HepG2 (cell line): Measurements from ENCODE around the gene NBEA. TPM values are rescaled to one million over a fixed set of nuclear protein-coding genes. Genes with fewer than 3 reads are reported as not detected.

Experiments used
- ATAC-seq: fragments of 200-7000 bp; cut with Tn5 transposase; 3 replicates; pipeline ENCODE4 v1.9.1; 2020; ENCODE audit warnings: mild to moderate bottlenecking, moderate library complexity
- BruUV-seq: library from RNA; stranded (reverse); fragments of 400-500 nt; replicated peaks from 2 replicates; lab custom pipeline; 2021; lab: Mats Ljungman, UMichigan
- CTCF ChIA-PET: fragments of 300-600 bp; formaldehyde crosslinking; extraction: SDS; loops from one replicate; lab custom pipeline; 2021; ENCODE audit warnings: low total read pairs, inconsistent platforms, low intra/inter-chr PET ratio; lab: Yijun Ruan, JAX
- POLR2A ChIA-PET: fragments of 350-600 bp; sonication (Branson Sonifier 250); formaldehyde crosslinking; loops from one replicate; lab custom pipeline; 2020; ENCODE audit warnings: antibody characterized with exemption, inconsistent platforms; lab: Yijun Ruan, JAX
- DNase-seq: peaks from one replicate; pipeline ENCODE4 v3.0.0-alpha.2; 2015; ENCODE audit warnings: low spot score
- FAIRE-seq: peaks from 3 replicates; lab custom pipeline; 2011; peaks lifted over from hg19 to GRCh38; lab: Jason Lieb, UNC
- H2AFZ ChIP-seq: one replicate; pipeline ENCODE4 v1.6.1; 2011; ENCODE audit warnings: low read length, inconsistent platforms
- H3K27ac ChIP-seq: fragments of 300-600 bp; 3 replicates; pipeline ENCODE4 v1.8.0; 2011; ENCODE audit warnings: mixed run types, mild to moderate bottlenecking, mixed read lengths, low read length, inconsistent platforms; ENCODE audit not compliant: insufficient read depth; ENCODE audit errors: extremely low read length
- H3K27me3 ChIP-seq, 2 experiments: fragments of 200-600 bp in 1 of 2; 2 replicates in 1 of 2; 3 replicates in 1 of 2; pipeline versions ENCODE4 v1.6.0 to v1.8.0; 2011; ENCODE audit warnings: low read length in 2 of 2, mild to moderate bottlenecking in 2 of 2, moderate library complexity in 2 of 2, inconsistent platforms in 1 of 2; ENCODE audit not compliant: insufficient read depth in 2 of 2, control insufficient read depth in 1 of 2
- H3K36me3 ChIP-seq, 2 experiments: fragments of 200-600 bp in 1 of 2; replicated peaks in 1 of 2; 2 replicates in 1 of 2; 3 replicates in 1 of 2; pipeline versions ENCODE4 v1.5.1 to v1.8.0; 2011; ENCODE audit warnings: low read length in 2 of 2, inconsistent platforms in 1 of 2; ENCODE audit not compliant: insufficient read depth in 2 of 2, control insufficient read depth in 1 of 2
- H3K4me1 ChIP-seq: 2 replicates; pipeline ENCODE4 v1.5.1; 2012; ENCODE audit warnings: low read length, inconsistent platforms; ENCODE audit not compliant: insufficient read depth
- H3K4me2 ChIP-seq: 2 replicates; pipeline ENCODE4 v1.6.0; 2011; ENCODE audit warnings: low read depth, low read length, inconsistent platforms
- H3K4me3 ChIP-seq, 3 experiments: fragments of 200-600 bp in 1 of 3; sonication (generic), shearing (Covaris generic) in 1 of 3; replicated peaks in 1 of 3; 2 replicates each; pipeline ENCODE4 v1.5.1; 2011 to 2016; ENCODE audit warnings: low read length in 3 of 3, inconsistent platforms in 2 of 3, low read depth in 2 of 3, mild to moderate bottlenecking in 2 of 3, control low read depth in 1 of 3, mixed read lengths in 1 of 3; ENCODE audit not compliant: insufficient read depth in 1 of 3
- H3K79me2 ChIP-seq: one replicate; pipeline ENCODE4 v1.6.1; 2011; ENCODE audit warnings: low read length, inconsistent platforms; ENCODE audit not compliant: insufficient read depth
- H3K9ac ChIP-seq: 2 replicates; pipeline ENCODE4 v1.6.0; 2011; ENCODE audit warnings: mild to moderate bottlenecking, low read depth, low read length, inconsistent platforms; ENCODE audit not compliant: insufficient read depth
- H3K9me3 ChIP-seq: 2 replicates; pipeline ENCODE4 v1.5.1; 2012; ENCODE audit warnings: mild to moderate bottlenecking, low read length
- H4K20me1 ChIP-seq: 2 replicates; pipeline ENCODE4 v1.6.0; 2011; ENCODE audit warnings: inconsistent platforms, mild to moderate bottlenecking, low read length, moderate library complexity; ENCODE audit not compliant: insufficient read depth
- CEBPG ChIP-seq: IDR thresholded peaks from 2 replicates; pipeline ENCODE4 v1.6.1; 2016
- FOXC1 ChIP-seq: sonication (generic); formaldehyde crosslinking; IDR thresholded peaks from 2 replicates; pipeline ENCODE4 v1.8.0; 2022; ENCODE audit warnings: mild to moderate bottlenecking, missing genetic modification reagents, borderline replicate concordance
- GTF2F1 ChIP-seq: fragments of 150-350 bp; IDR thresholded peaks from 2 replicates; pipeline ENCODE4 v1.6.1; 2014; ENCODE audit warnings: low read length
- HOXA9 ChIP-seq: sonication (generic); formaldehyde crosslinking; IDR thresholded peaks from 2 replicates; pipeline ENCODE4 v1.8.1; 2022; ENCODE audit warnings: missing genetic modification reagents, mild to moderate bottlenecking, moderate library complexity, borderline replicate concordance
- ZBTB46 ChIP-seq: sonication (generic); formaldehyde crosslinking; IDR thresholded peaks from 2 replicates; pipeline ENCODE4 v1.4.0; 2020; ENCODE audit warnings: mild to moderate bottlenecking, missing genetic modification reagents, borderline replicate concordance
- ZNF609 ChIP-seq: sonication (generic); formaldehyde crosslinking; IDR thresholded peaks from 2 replicates; pipeline ENCODE4 v1.4.0; 2020; ENCODE audit warnings: mild to moderate bottlenecking, missing genetic modification reagents, borderline replicate concordance
- ZNF724P ChIP-seq: sonication (generic); formaldehyde crosslinking; IDR thresholded peaks from 2 replicates; pipeline ENCODE4 v1.8.0; 2022; ENCODE audit warnings: missing genetic modification reagents, borderline replicate concordance
- WGBS: methylation state at CpG from one replicate; pipeline ENCODE4 v1.1.6; 2017; ENCODE audit warnings: low lambda C conversion rate; 5-methylcytosine and 5-hydroxymethylcytosine counted together
- in situ Hi-C: cut with HindIII; loops from 2 replicates; pipeline ENCODE4 v1.10.0; 2017; ENCODE audit warnings: low pct_unique_long_range_greater_than_20kb; ENCODE audit not compliant: extremely low pct_ligation_motif_present
- intact Hi-C: fragments of 100-400 bp; cut with micrococcal nuclease; formaldehyde crosslinking; loops from one replicate; pipeline ENCODE4 v1.10.0; 2022; ENCODE audit not compliant: unreplicated experiment
- polyA plus RNA-seq, 8 experiments: library from polyadenylated mRNA; depleted of rRNA in 3 of 8; stranded (reverse) in 7 of 8; unstranded in 1 of 8; fragments of >200 nt; fragmentation: Illumina TruSeq in 4 of 8; extraction: Trizol in 4 of 8; gene quantifications; 2 replicates each; pipeline versions ENCODE4 v1.2.1 to v1.2.3, GENCODE V29; 2011 to 2016; ENCODE audit warnings: low read depth in 4 of 8, missing spikeins in 1 of 8, mixed read lengths in 1 of 8; ENCODE audit not compliant: insufficient read depth in 1 of 8
- total RNA-seq, 5 experiments: library from RNA; depleted of rRNA; stranded (reverse); fragments of >200 nt; fragmentation: Illumina TruSeq; extraction: Trizol; gene quantifications; 2 replicates each; pipeline ENCODE4 v1.2.3, GENCODE V29; 2016; ENCODE audit warnings: low read depth in 1 of 5
- TF ChIP-seq, protein P1 (sequence below): sonication (generic); formaldehyde crosslinking; IDR thresholded peaks from 2 replicates; pipeline ENCODE4 v1.8.0; 2022; ENCODE audit warnings: low read depth, missing genetic modification reagents
- TF ChIP-seq, protein P2 (sequence below): sonication (generic); formaldehyde crosslinking; IDR thresholded peaks from 2 replicates; pipeline ENCODE4 v1.4.0; 2020; ENCODE audit warnings: missing genetic modification reagents

Gene NBEA
- total and polyA plus RNA-seq, 2 of the 13 experiments (the other 11 are each of a cell fraction or from before 2014, with no cell fraction given): 2.7 to 2.8 TPM

GRCh38 chr13:35474496-35475211 lies 532.6 kb downstream of the NBEA start:
- Histone ChIP-seq H3K4me3 (0 out of 6 replicates have a peak overlapping the region, but pooled peaks of 1 of the 3 experiments have one; percentile 59), H3K79me2 (no peaks in the 10 kb centered on the region)
- ATAC-seq: no peak; the same call in 2 of the 3 replicates
- no peak for DNase-seq
- intact Hi-C loops: no loop called here
- FAIRE-seq: no peak
- POLR2A ChIA-PET: no interaction called here
- no peak for TF ChIP-seq FOXC1 (CRISPR knock-in tag)
- TF ChIP-seq, protein P1, sequence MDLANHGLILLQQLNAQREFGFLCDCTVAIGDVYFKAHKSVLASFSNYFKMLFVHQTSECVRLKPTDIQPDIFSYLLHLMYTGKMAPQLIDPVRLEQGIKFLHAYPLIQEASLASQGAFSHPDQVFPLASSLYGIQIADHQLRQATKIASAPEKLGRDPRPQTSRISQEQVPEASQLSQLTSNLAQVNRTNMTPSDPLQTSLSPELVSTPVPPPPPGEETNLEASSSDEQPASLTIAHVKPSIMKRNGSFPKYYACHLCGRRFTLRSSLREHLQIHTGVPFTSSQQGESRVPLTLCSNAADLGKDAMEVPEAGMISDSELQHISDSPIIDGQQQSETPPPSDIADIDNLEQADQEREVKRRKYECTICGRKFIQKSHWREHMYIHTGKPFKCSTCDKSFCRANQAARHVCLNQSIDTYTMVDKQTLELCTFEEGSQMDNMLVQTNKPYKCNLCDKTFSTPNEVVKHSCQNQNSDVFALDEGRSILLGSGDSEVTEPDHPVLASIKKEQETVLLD (CRISPR knock-in tag): no peak
- no peak for TF ChIP-seq ZNF609 (CRISPR knock-in tag)
- TF ChIP-seq ZBTB46 (CRISPR knock-in tag): no peak
- TF ChIP-seq HOXA9 (CRISPR knock-in tag): no peak
- TF ChIP-seq, protein P2, sequence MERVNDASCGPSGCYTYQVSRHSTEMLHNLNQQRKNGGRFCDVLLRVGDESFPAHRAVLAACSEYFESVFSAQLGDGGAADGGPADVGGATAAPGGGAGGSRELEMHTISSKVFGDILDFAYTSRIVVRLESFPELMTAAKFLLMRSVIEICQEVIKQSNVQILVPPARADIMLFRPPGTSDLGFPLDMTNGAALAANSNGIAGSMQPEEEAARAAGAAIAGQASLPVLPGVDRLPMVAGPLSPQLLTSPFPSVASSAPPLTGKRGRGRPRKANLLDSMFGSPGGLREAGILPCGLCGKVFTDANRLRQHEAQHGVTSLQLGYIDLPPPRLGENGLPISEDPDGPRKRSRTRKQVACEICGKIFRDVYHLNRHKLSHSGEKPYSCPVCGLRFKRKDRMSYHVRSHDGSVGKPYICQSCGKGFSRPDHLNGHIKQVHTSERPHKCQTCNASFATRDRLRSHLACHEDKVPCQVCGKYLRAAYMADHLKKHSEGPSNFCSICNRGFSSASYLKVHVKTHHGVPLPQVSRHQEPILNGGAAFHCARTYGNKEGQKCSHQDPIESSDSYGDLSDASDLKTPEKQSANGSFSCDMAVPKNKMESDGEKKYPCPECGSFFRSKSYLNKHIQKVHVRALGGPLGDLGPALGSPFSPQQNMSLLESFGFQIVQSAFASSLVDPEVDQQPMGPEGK (CRISPR knock-in tag): no peak
- TF ChIP-seq ZNF724P: no peak
- TF ChIP-seq GTF2F1: no peak
- no peak for TF ChIP-seq CEBPG (CRISPR knock-in tag)
- TF ChIP-seq, all 625 proteins: peak for 0
- H3K4me2 ChIP-seq: peak overlapping the region; percentile 50
- H3K27ac ChIP-seq: no peak overlapping the region
- H4K20me1 ChIP-seq: no peaks in the 10 kb centered on the region
- H2AFZ ChIP-seq: no peak overlapping the region
- no TSS peak for BruUV-seq
- no peaks in the 10 kb centered on the region for H3K36me3 ChIP-seq
- CTCF ChIA-PET: no interaction called here
- H3K4me1 ChIP-seq: no peaks in the 10 kb centered on the region
- WGBS: 70% methylated on average over 14 of the region's 17 CpGs
- in situ Hi-C loops: no loop called here
- no peaks in the 10 kb centered on the region for H3K9me3 ChIP-seq
- no peak overlapping the region for H3K9ac ChIP-seq
- H3K27me3 ChIP-seq: no peaks in the 10 kb centered on the region; a peak in 1 of 5 replicates
